ENCODE data around the gene RRP8.

Gene RRP8

DNA sequence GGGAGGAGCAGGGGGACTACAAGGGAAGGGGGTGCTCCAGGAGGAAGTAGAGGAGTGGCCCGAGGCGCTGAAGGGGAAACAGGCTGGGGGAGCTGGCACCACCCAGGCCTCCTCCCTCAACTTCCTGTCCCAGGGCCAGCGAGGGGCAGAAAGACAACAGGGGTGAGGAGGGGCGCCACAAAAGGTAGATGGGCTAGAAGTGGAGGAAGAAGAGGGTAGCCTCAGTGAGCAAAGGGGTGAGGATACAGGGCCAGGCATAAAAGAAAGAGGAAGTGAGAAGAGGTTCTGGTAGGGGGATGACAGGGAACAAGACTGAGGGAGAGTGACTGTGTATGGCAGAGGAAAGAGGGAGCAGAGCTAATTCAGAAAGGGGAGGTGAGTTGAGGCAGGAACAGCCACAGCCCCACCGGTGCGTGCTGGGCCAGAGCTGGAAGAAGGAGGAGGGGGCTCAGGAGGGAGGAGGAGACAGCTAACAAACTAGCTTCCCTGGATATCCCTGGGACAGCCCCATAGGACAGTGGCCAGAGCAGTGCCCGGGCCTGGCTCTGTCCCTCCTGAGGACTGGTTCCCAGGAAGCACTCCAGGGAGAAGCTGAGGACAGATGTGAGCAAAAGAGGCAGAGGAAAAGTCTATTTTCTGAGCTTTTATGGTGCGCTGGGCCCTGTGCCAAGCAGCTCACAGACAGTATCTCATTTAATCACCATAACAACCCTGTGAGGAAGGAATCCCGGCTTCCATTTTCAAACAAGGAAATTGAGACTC, 43.7 kb upstream of the RRP8 start:
- H3K36me3 ChIP-seq (ENCODE audit: insufficient read depth, insufficient read length, low read length), result peaks cover 3% of the 10 kb centered on the region
- no peaks in the 10 kb centered on the region for H3K27me3 ChIP-seq (ENCODE audit: insufficient read depth, insufficient read length)
- H3K9ac ChIP-seq (ENCODE audit: insufficient read length, low read depth), result no peak overlapping the region
- no peaks in the 10 kb centered on the region for H3K4me1 ChIP-seq (ENCODE audit: insufficient read depth, insufficient read length)
- no peak for DNase-seq (ENCODE audit: low read depth, low spot score)
- TF ChIP-seq ZNF274 (IDR thresholded peaks at IDR 0.05; ENCODE audit: low read depth, low read length), result no peak
- TF ChIP-seq SUZ12 (IDR thresholded peaks at IDR 0.05; ENCODE audit: extremely low read depth, insufficient read depth, insufficient read length), result no peak
- no peak for TF ChIP-seq YY1 (IDR thresholded peaks at IDR 0.05; ENCODE audit: insufficient read depth, insufficient read length)
- H3K9me3 ChIP-seq (ENCODE audit: insufficient read depth, low read length), result no peaks in the 10 kb centered on the region
- H3K4me3 ChIP-seq (ENCODE audit: insufficient read length, low read depth), result no peak overlapping the region

DNA sequence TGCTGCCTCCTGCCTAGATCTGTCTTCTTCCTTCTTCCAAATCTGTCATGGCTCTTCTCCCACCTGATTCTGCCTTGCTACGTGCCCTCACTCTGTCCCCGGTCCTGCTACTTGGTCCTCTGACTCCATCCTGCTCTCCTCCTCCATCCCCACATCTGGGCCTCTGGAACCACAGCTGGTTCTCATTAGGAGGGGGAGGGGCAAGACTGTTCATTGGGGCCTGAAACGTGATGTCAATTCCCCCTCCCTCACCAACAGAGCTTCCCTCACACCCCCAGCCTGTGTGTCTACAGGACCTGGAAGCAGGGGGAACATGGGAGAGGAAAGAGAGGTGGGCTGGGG, 43.1 kb upstream of the RRP8 start:
- TF ChIP-seq SUZ12 (IDR thresholded peaks at IDR 0.05; ENCODE audit: extremely low read depth, insufficient read depth, insufficient read length), result no peak
- no peak for TF ChIP-seq YY1 (IDR thresholded peaks at IDR 0.05; ENCODE audit: insufficient read depth, insufficient read length)
- TF ChIP-seq ZNF274 (IDR thresholded peaks at IDR 0.05; ENCODE audit: low read depth, low read length), result no peak
- Histone ChIP-seq H3K4me3 (ENCODE audit: insufficient read length, low read depth) (no peak overlapping the region), H3K36me3 (ENCODE audit: insufficient read depth, insufficient read length, low read length) (peaks cover 3% of the 10 kb centered on the region), H3K27me3 (ENCODE audit: insufficient read depth, insufficient read length) (no peaks in the 10 kb centered on the region), H3K9me3 (ENCODE audit: insufficient read depth, low read length) (no peaks in the 10 kb centered on the region), H3K9ac (ENCODE audit: insufficient read length, low read depth) (no peak overlapping the region), H3K4me1 (ENCODE audit: insufficient read depth, insufficient read length) (peaks cover 2% of the 10 kb centered on the region)
- DNase-seq (ENCODE audit: low read depth, low spot score), result no peak

DNA sequence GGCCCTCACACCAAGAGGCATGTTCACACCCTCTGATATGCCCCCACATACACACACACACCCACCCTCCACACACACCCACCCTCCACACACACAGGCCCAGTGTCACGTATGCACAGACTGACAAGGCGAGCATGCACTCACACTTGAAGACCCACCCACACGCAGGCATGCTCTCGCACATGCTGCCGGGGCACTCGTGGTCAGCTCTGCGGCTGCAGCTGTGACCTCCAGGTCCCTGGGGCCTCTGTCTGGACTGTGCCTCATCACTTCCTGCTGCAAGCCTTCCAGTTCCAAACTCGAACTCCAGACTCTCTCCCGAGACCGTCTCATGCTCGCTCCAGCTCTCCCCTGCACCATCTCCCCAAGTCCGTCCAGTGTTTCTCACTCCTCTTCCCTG, 42.7 kb upstream of the RRP8 start:
- H3K4me1 ChIP-seq (ENCODE audit: insufficient read depth, insufficient read length), result peaks cover 2% of the 10 kb centered on the region
- no peak overlapping the region for H3K9ac ChIP-seq (ENCODE audit: insufficient read length, low read depth)
- no peak overlapping the region for H3K4me3 ChIP-seq (ENCODE audit: insufficient read length, low read depth)
- peaks cover 5% of the 10 kb centered on the region for H3K36me3 ChIP-seq (ENCODE audit: insufficient read depth, insufficient read length, low read length)
- no peaks in the 10 kb centered on the region for H3K27me3 ChIP-seq (ENCODE audit: insufficient read depth, insufficient read length)
- no peak for DNase-seq (ENCODE audit: low read depth, low spot score)
- TF ChIP-seq YY1 (IDR thresholded peaks at IDR 0.05; ENCODE audit: insufficient read depth, insufficient read length) (no peak), ZNF274 (IDR thresholded peaks at IDR 0.05; ENCODE audit: low read depth, low read length) (no peak), SUZ12 (IDR thresholded peaks at IDR 0.05; ENCODE audit: extremely low read depth, insufficient read depth, insufficient read length) (no peak)
- H3K9me3 ChIP-seq (ENCODE audit: insufficient read depth, low read length), result no peaks in the 10 kb centered on the region

DNA sequence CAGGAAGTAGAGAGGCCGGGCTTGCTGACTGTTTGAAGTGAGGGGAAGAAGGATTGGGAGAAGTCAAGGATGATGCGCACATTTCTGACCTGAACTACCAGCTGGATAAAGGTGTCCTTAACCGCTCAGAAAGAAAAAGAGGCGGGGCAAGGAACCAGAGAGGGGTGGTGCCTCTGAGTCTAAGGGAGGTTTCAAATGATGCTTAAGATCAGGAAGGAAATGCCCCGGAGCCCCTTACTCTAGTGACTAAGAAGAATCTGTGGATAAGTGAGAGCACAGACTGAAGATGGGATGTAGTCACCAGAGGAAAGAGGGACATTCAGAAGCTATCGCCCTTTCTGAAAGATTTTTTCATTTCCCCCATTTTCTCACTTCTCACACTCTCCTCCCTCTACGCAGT, 39.5 kb upstream of the RRP8 start:
- H3K9ac ChIP-seq (ENCODE audit: insufficient read length, low read depth), result no peak overlapping the region
- no peaks in the 10 kb centered on the region for H3K9me3 ChIP-seq (ENCODE audit: insufficient read depth, low read length)
- TF ChIP-seq ZNF274 (IDR thresholded peaks at IDR 0.05; ENCODE audit: low read depth, low read length), result no peak
- no peak for TF ChIP-seq YY1 (IDR thresholded peaks at IDR 0.05; ENCODE audit: insufficient read depth, insufficient read length)
- TF ChIP-seq SUZ12 (IDR thresholded peaks at IDR 0.05; ENCODE audit: extremely low read depth, insufficient read depth, insufficient read length), result no peak
- DNase-seq (ENCODE audit: low read depth, low spot score), result no peak
- H3K27me3 ChIP-seq (ENCODE audit: insufficient read depth, insufficient read length), result no peaks in the 10 kb centered on the region
- peaks cover 4% of the 10 kb centered on the region for H3K4me1 ChIP-seq (ENCODE audit: insufficient read depth, insufficient read length)
- no peak overlapping the region for H3K4me3 ChIP-seq (ENCODE audit: insufficient read length, low read depth)
- peaks cover 21% of the 10 kb centered on the region for H3K36me3 ChIP-seq (ENCODE audit: insufficient read depth, insufficient read length, low read length)

DNA sequence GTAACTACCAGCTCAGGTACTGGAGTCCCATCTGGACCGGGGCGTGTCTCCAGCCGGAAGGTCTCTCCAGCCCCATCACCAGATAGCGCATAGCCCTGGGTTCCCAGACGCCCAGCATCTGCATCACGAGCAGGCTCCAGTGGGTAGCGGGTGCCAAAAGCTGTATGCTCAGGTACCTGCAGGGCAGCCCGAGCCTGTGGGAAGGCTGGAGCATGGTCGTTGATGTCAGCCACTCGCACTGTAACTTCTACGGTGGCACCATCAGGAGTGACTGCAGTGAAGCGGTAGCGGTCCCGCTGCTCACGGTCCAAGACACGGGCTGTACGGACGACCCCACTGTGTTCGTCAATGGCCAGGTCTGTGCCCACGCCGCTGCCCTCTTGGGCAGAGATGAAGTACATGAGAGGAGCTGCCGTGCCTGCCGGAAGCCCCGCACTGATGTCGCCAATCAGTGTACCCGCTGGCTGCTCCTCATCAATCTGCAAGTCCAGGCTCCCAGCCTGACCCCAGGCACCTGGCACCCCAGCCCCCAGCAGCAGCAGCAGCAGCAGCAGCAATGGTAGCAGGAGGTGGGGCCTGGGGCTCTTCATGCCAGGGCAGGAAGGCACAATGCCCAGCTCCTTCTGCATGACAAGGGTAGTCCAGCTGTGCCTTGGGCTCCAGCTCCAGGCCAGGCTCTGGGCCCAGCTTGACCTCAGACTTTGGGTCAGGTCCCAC, 37.7 kb upstream of the RRP8 start:
- Histone ChIP-seq H3K4me3 (ENCODE audit: insufficient read length, low read depth) (no peak overlapping the region), H3K9ac (ENCODE audit: insufficient read length, low read depth) (no peak overlapping the region), H3K9me3 (ENCODE audit: insufficient read depth, low read length) (no peaks in the 10 kb centered on the region), H3K36me3 (ENCODE audit: insufficient read depth, insufficient read length, low read length) (peaks cover 21% of the 10 kb centered on the region), H3K4me1 (ENCODE audit: insufficient read depth, insufficient read length) (peaks cover 4% of the 10 kb centered on the region), H3K27me3 (ENCODE audit: insufficient read depth, insufficient read length) (no peaks in the 10 kb centered on the region)
- no peak for DNase-seq (ENCODE audit: low read depth, low spot score)
- TF ChIP-seq SUZ12 (IDR thresholded peaks at IDR 0.05; ENCODE audit: extremely low read depth, insufficient read depth, insufficient read length) (no peak), ZNF274 (IDR thresholded peaks at IDR 0.05; ENCODE audit: low read depth, low read length) (no peak), YY1 (IDR thresholded peaks at IDR 0.05; ENCODE audit: insufficient read depth, insufficient read length) (no peak)

DNA sequence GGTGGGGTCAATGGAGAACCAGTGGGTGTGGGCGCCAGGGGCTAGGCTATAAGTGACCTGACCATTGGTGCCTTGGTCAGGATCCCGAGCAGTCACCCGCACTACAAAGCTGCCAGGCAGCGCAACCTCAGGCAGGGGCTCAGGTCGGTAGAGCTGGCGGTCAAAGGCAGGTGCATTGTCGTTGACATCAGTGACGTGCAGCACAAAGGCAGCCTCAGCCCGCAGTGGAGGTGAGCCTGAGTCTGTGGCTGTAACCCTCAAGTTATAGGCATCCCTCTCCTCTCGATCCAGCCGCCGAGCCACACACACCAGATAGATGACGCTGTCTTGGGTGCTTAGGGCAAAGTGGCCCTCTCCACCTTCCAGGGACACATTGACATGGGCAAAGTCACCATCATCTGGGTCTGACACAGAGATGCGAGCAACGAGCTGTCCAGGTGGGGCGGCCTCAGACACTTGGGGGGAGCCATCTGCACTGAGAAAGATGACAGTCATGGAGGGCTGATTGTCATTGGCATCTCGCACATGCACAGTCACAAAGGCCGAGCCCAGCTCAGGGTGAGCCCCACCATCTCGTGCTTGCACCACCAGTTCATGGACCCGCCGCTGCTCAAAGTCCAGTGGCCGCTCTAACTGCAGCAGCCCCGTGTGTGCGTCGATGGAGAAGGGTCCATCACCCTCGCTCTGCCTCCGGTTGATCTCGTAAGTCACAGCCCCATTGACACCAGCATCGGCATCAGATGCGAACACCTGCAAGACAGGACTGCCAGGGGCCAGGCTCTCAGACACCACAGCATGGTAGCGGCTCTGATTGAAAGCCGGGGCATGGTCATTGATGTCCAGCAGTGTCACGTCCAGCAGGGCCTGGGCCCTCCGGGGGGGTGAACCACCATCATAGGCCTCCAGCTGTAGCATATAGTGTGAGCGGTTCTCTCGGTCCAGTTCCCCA, 36.9 kb upstream of the RRP8 start:
- H3K4me3 ChIP-seq (ENCODE audit: insufficient read length, low read depth), result no peak overlapping the region
- H3K27me3 ChIP-seq (ENCODE audit: insufficient read depth, insufficient read length), result no peaks in the 10 kb centered on the region
- no peak overlapping the region for H3K9ac ChIP-seq (ENCODE audit: insufficient read length, low read depth)
- peaks cover 4% of the 10 kb centered on the region for H3K4me1 ChIP-seq (ENCODE audit: insufficient read depth, insufficient read length)
- DNase-seq (ENCODE audit: low read depth, low spot score), result no peak
- TF ChIP-seq ZNF274 (IDR thresholded peaks at IDR 0.05; ENCODE audit: low read depth, low read length) (no peak), SUZ12 (IDR thresholded peaks at IDR 0.05; ENCODE audit: extremely low read depth, insufficient read depth, insufficient read length) (no peak)
- no peaks in the 10 kb centered on the region for H3K9me3 ChIP-seq (ENCODE audit: insufficient read depth, low read length)
- peaks cover 21% of the 10 kb centered on the region for H3K36me3 ChIP-seq (ENCODE audit: insufficient read depth, insufficient read length, low read length)

Data from NT2/D1 (cell line).